ENCODE measurements around the gene ITGB8. TPM values are rescaled to one million over a fixed set of nuclear protein-coding genes. Genes with fewer than 3 reads are reported as not detected.

ITGB8 gene
- total and polyA plus RNA-seq, 2 experiments from 2014 or later: 0.71 to 3.0 TPM

GRCh38 chr7:20329389-20330238 lies 1.1 kb upstream of the ITGB8 start (continued):
- TF ChIP-seq CTCF (conservative IDR thresholded peaks at IDR 0.05; ENCODE audit: low read depth in 2 of 2): peak; percentile 29 to 42

- Histone ChIP-seq H3K9me2 (ENCODE audit: insufficient read depth) (no peaks in the 10 kb centered on the region), H3K79me2 (replicated peaks; ENCODE audit: insufficient read depth) (no peaks in the 10 kb centered on the region), H3F3A (replicated peaks; ENCODE audit: low read depth) (peaks cover 4% of the 10 kb centered on the region), H3K4me3 (peak overlapping the region; percentile 87), H3K4me1 (ENCODE audit: insufficient read depth) (peaks cover 9% of the 10 kb centered on the region; the same call in 1 of the 2 replicates), H3K4me2 (peak overlapping the region; percentile 92), H3K36me3 (ENCODE audit: insufficient read depth) (no peaks in the 10 kb centered on the region), H2AFZ (peak overlapping the region; percentile 99), H3K27me3 (ENCODE audit: insufficient read depth) (peaks cover 35% of the 10 kb centered on the region), H3K27ac (ENCODE audit: low read depth) (no peak overlapping the region), H4K20me1 (replicated peaks; ENCODE audit: insufficient read depth) (no peaks in the 10 kb centered on the region)
- H3K27me3 Mint-ChIP-seq (ENCODE audit: insufficient read depth, low read depth, poor library complexity): peaks cover 18% of the 10 kb centered on the region
- DNase-seq (ENCODE audit: low spot score): peak; percentile 83
- H3K36me3 Mint-ChIP-seq (ENCODE audit: low read depth): no peaks in the 10 kb centered on the region
- H3K27ac Mint-ChIP-seq: peak overlapping the region; percentile 57; the same call in 1 of the 2 replicates
- peak; percentile 55 for ATAC-seq
- H3K4me1 Mint-ChIP-seq: peaks cover 6% of the 10 kb centered on the region
- H3K9me3 Mint-ChIP-seq: no peaks in the 10 kb centered on the region
- peak overlapping the region; percentile 95 for H3K4me3 Mint-ChIP-seq
- no peak for TF ChIP-seq EZH2phosphoT487 (IDR thresholded peaks at IDR 0.05; ENCODE audit: unreplicated experiment)
- TF ChIP-seq CTCF (conservative IDR thresholded peaks at IDR 0.05; ENCODE audit: low read depth in 2 of 2): no peak
- TF ChIP-seq REST (IDR thresholded peaks at IDR 0.05; ENCODE audit: unreplicated experiment): no peak
- TF ChIP-seq ZNF114 (CRISPR knock-in tag; IDR thresholded peaks at IDR 0.05): no peak
- no peak for TF ChIP-seq ZNF331 (CRISPR knock-in tag; IDR thresholded peaks at IDR 0.05; ENCODE audit: low read depth)
Observed at GRCh38 chr7:20330928-20331909, 519 bp downstream of the ITGB8 start.

All from GM23338 (cell line).